Adrenal gland (tissue), 12 donors: ENCODE results near the gene CDKAL1. TPM values are rescaled to one million over a fixed set of nuclear protein-coding genes. Genes with fewer than 3 reads are reported as not detected.

ENCODE experiments used
- DNase-seq, 7 donors: peaks; one replicate each; pipeline ENCODE4 v3.0.0-alpha.2; 2019 to 2020
- H3K27ac ChIP-seq, 5 donors: fragments of 200-600 bp; sonication (generic) in 4 of 5; 1 replicate in 3 of 5; 2 replicates in 2 of 5; pipeline versions ENCODE4 v1.5.1 to v1.8.0; 2016 to 2020; ENCODE audit warnings: mild to moderate bottlenecking in 1 of 5
- H3K27me3 ChIP-seq: fragments of 200-600 bp; 2 replicates; pipeline ENCODE4 v1.8.0; 2021
- H3K36me3 ChIP-seq, 2 donors: fragments of 200-600 bp; replicated peaks in 1 of 2; 1 replicate in 1 of 2; 2 replicates in 1 of 2; pipeline versions ENCODE4 v1.5.1 to v1.8.0; 2018 to 2022
- H3K4me1 ChIP-seq, 2 donors: fragments of 200-600 bp; replicated peaks in 1 of 2; 1 replicate in 1 of 2; 2 replicates in 1 of 2; pipeline versions ENCODE4 v1.5.1 to v1.8.0; 2018 to 2021
- H3K4me3 ChIP-seq, 4 donors: fragments of 200-600 bp; sonication (generic) in 3 of 4; one replicate each; pipeline ENCODE4 v1.5.1; 2016 to 2018
- H3K9me3 ChIP-seq, 3 donors: fragments of 200-600 bp; sonication (generic) in 1 of 3; replicated peaks in 1 of 3; 1 replicate in 2 of 3; 2 replicates in 1 of 3; pipeline versions ENCODE4 v1.5.1 to v1.8.0; 2016 to 2021
- CTCF ChIP-seq, 6 experiments: fragments of 450-650 bp in 4 of 6; fragments of 200-600 bp in 2 of 6; sonication (generic) in 1 of 6; IDR thresholded peaks; 1 replicate in 5 of 6; 2 replicates in 1 of 6; pipeline versions ENCODE4 v1.5.1 to v1.8.0; 2016 to 2021; ENCODE audit warnings: antibody characterized with exemption in 6 of 6, mild to moderate bottlenecking in 2 of 6, moderate library complexity in 1 of 6
- POLR2A ChIP-seq, 2 donors: fragments of 450-650 bp; IDR thresholded peaks; one replicate each; pipeline ENCODE4 v1.6.1; 2017; ENCODE audit warnings: antibody characterized with exemption in 2 of 2, mild to moderate bottlenecking in 2 of 2, moderate library complexity in 1 of 2
- WGBS, 4 donors: extraction: QIAGEN DNeasy Blood & Tissue Kit in 2 of 4; methylation state at CpG; one replicate each; pipeline versions ENCODE4 v1.1.5 to v1.1.7; 2013 to 2017; 5-methylcytosine and 5-hydroxymethylcytosine counted together
- intact Hi-C, 2 donors: fragments of 100-400 bp; cut with DNase I; formaldehyde crosslinking; loops; one replicate each; pipeline versions ENCODE4 v1.14.1 to v1.15.0; 2022 to 2023
- polyA plus RNA-seq, 3 donors: library from polyadenylated mRNA; stranded (reverse); fragments of 200-250 nt in 2 of 3; fragments of 350-450 nt in 1 of 3; fragmentation: Illumina TruSeq in 1 of 3; extraction: RNeasy Lipid Tissue Mini Kit (QIAGEN cat#74804) in 1 of 3; gene quantifications; one replicate each; pipeline ENCODE4 v1.2.3, GENCODE V29; 2013 to 2014
- total RNA-seq, 9 donors: library from RNA; depleted of rRNA in 4 of 9; stranded (reverse); fragments of >200 nt in 4 of 9; fragments of 120-200 nt in 1 of 9; fragmentation: NEBNext Ultra II Directional in 1 of 9; extraction: Animal tissue kit (Norgen Biotek cat#: 25700) in 1 of 9; gene quantifications; one replicate each; pipeline versions ENCODE4 v1.1.0 to v1.2.4, GENCODE V29; 2013 to 2023
- donor health status: healthy with polysubstance abuse.
- donor health status: Bipolar disorder and iron deficiency.
- donor health status: DM: yes; HTN: yes; CAD: no.
- donor health status: DM: no; HTN: no; CAD: no.
- donor health status: DM: no; HTN: no; CAD: no.
- donor health status: DM: yes; HTN: yes; CAD: no.

Gene CDKAL1
- total and polyA plus RNA-seq, 12 donors, result 3.9 to 21.1 (median 10.6) TPM

- no peak overlapping the region for H3K27ac ChIP-seq
- H3K4me3 ChIP-seq, result no peak overlapping the region
- no peaks in the 10 kb centered on the region for H3K27me3 ChIP-seq
- peaks cover 0 to 6% of the 10 kb centered on the region in 2 donors for H3K4me1 ChIP-seq
- TF ChIP-seq POLR2A (IDR thresholded peaks at IDR 0.05) (no peak), CTCF (IDR thresholded peaks at IDR 0.05) (no peak)
- H3K9me3 ChIP-seq, result no peaks in the 10 kb centered on the region
- intact Hi-C loops, result no loop called here
- no peak for DNase-seq
- WGBS, 4 donors, result 85 to 95% (median 91%) methylated on average over 5 of the region's 5 CpGs
- H3K36me3 ChIP-seq, result no peaks in the 10 kb centered on the region
Measured at GRCh38 chr6:20655317-20655716, 121.1 kb downstream of the CDKAL1 start.

GRCh38 chr6:20657274-20657800 is 123.1 kb downstream of the CDKAL1 start:
- WGBS, 4 donors, result 47 to 71% (median 56%) methylated on average over 2 of the region's 2 CpGs
- no peaks in the 10 kb centered on the region for H3K27me3 ChIP-seq
- H3K27ac ChIP-seq, result no peak overlapping the region
- H3K4me1 ChIP-seq, result peaks cover 0 to 16% of the 10 kb centered on the region in 2 donors
- no peaks in the 10 kb centered on the region for H3K36me3 ChIP-seq
- intact Hi-C loops, result no loop called here
- TF ChIP-seq CTCF (IDR thresholded peaks at IDR 0.05), result no peak
- no peak for TF ChIP-seq POLR2A (IDR thresholded peaks at IDR 0.05)
- no peak overlapping the region for H3K4me3 ChIP-seq
- DNase-seq, result no peak
- no peaks in the 10 kb centered on the region for H3K9me3 ChIP-seq

GRCh38 chr6:20658053-20658452 is 123.8 kb downstream of the CDKAL1 start:
- H3K27ac ChIP-seq, result no peak overlapping the region
- H3K4me3 ChIP-seq, result no peak overlapping the region
- no peaks in the 10 kb centered on the region for H3K27me3 ChIP-seq
- intact Hi-C loops, result no loop called here
- no peaks in the 10 kb centered on the region for H3K9me3 ChIP-seq
- WGBS, 4 donors, result 84 to 92% (median 87%) methylated on average over 2 of the region's 2 CpGs
- TF ChIP-seq POLR2A (IDR thresholded peaks at IDR 0.05) (no peak), CTCF (IDR thresholded peaks at IDR 0.05) (no peak)
- DNase-seq, result no peak
- H3K4me1 ChIP-seq, result peaks cover 0 to 16% of the 10 kb centered on the region in 2 donors
- no peaks in the 10 kb centered on the region for H3K36me3 ChIP-seq

- no peaks in the 10 kb centered on the region for H3K36me3 ChIP-seq
- TF ChIP-seq POLR2A (IDR thresholded peaks at IDR 0.05) (no peak), CTCF (IDR thresholded peaks at IDR 0.05) (no peak)
- DNase-seq, result no peak
- H3K27me3 ChIP-seq, result no peaks in the 10 kb centered on the region
- H3K4me1 ChIP-seq, result peaks cover 0 to 16% of the 10 kb centered on the region in 2 donors
- WGBS, 4 donors, result 96 to 99% (median 98%) methylated on average over 5 of the region's 5 CpGs
- no peak overlapping the region for H3K27ac ChIP-seq
- intact Hi-C loops, result no loop called here
- no peak overlapping the region for H3K4me3 ChIP-seq
- H3K9me3 ChIP-seq, result no peaks in the 10 kb centered on the region
Measured at GRCh38 chr6:20658516-20658915, 124.3 kb downstream of the CDKAL1 start.
